ENCODE results near the gene FSCN2.
A peak's percentile ranks its signal among the peaks of the same experiment; 100 is the strongest.

FSCN2 gene

GRCh38 chr17:81565231-81565630 lies 37.1 kb downstream of the FSCN2 start:
- no peak overlapping the region for H3K27ac ChIP-seq
- TF ChIP-seq CTCF (IDR thresholded peaks at IDR 0.05) (no peak), ZFX (IDR thresholded peaks at IDR 0.05; ENCODE audit: borderline replicate concordance) (no peak)

- peak overlapping the region; percentile 72 for H3K27ac ChIP-seq
- no peak for TF ChIP-seq CTCF (IDR thresholded peaks at IDR 0.05)
- no peak for TF ChIP-seq ZFX (IDR thresholded peaks at IDR 0.05; ENCODE audit: borderline replicate concordance)
Observed at GRCh38 chr17:81566461-81567126, 38.4 kb downstream of the FSCN2 start.

GRCh38 chr17:81567191-81567590 lies 39.0 kb downstream of the FSCN2 start:
- peak overlapping the region; percentile 72 for H3K27ac ChIP-seq

GRCh38 chr17:81568416-81568815 lies 40.2 kb downstream of the FSCN2 start:
- TF ChIP-seq ZFX (IDR thresholded peaks at IDR 0.05; ENCODE audit: borderline replicate concordance), result no peak
- no peak for TF ChIP-seq CTCF (IDR thresholded peaks at IDR 0.05)
- peak overlapping the region; percentile 72 for H3K27ac ChIP-seq

More at GRCh38 chr17:81567191-81567590, 39.0 kb downstream of the FSCN2 start:
- TF ChIP-seq CTCF (IDR thresholded peaks at IDR 0.05) (no peak), ZFX (IDR thresholded peaks at IDR 0.05; ENCODE audit: borderline replicate concordance) (no peak)

- no peak overlapping the region for H3K27ac ChIP-seq
- TF ChIP-seq ZFX (IDR thresholded peaks at IDR 0.05; ENCODE audit: borderline replicate concordance) (no peak), CTCF (IDR thresholded peaks at IDR 0.05) (no peak)
Observed at GRCh38 chr17:81569986-81570514, 41.9 kb downstream of the FSCN2 start.

- H3K27ac ChIP-seq, result no peak overlapping the region
- TF ChIP-seq ZFX (IDR thresholded peaks at IDR 0.05; ENCODE audit: borderline replicate concordance) (no peak), CTCF (IDR thresholded peaks at IDR 0.05) (no peak)
Observed at GRCh38 chr17:81570964-81571363, 42.8 kb downstream of the FSCN2 start.

- H3K27ac ChIP-seq, result no peak overlapping the region
- TF ChIP-seq CTCF (IDR thresholded peaks at IDR 0.05) (no peak), ZFX (IDR thresholded peaks at IDR 0.05; ENCODE audit: borderline replicate concordance) (no peak)
Observed at GRCh38 chr17:81572563-81573168, 44.5 kb downstream of the FSCN2 start.

Data from 22Rv1 (cell line).